ENCODE measurements around the gene CNKSR3. TPM values are rescaled to one million over a fixed set of nuclear protein-coding genes. Genes with fewer than 3 reads are reported as not detected.
A peak's percentile ranks its signal among the peaks of the same experiment; 100 is the strongest.

CNKSR3 gene
- total and polyA plus RNA-seq, 2 of the 8 experiments (the other 6 are each of a cell fraction or from before 2014, with no cell fraction given) = 1.2 to 6.2 TPM

DNA sequence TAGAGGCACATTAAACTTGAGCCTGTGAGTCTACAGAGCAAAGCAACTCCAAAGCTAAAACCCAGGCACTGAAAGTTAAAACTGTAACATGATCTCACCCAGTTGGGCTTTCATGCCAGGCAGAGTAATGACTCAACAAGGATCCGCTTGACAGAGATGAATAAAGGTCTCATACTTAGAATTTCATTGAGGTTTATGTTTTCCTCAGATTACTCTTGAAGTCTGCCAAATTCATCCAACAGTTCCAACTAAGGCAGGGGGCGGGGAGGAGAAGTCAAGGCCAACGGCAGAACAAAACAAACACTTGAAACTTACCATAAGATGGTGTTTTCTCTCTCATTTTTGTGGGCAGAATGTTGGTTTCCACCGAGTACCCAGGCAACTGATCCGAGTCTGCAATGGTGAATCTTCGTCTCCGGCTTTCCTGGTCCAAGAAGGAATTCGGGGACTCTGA lies 99.8 kb downstream of the CNKSR3 start:
- Histone ChIP-seq H2BK20ac (ENCODE audit: low read length) (no peak overlapping the region), H2AK5ac (ENCODE audit: low read depth, low read length) (no peak overlapping the region), H3K14ac (ENCODE audit: insufficient read length) (no peak overlapping the region), H3K4ac (replicated peaks; ENCODE audit: insufficient read length, low read depth, low read length) (no peak overlapping the region), H4K8ac (ENCODE audit: extremely low read depth, insufficient read depth, low read length) (no peak overlapping the region), H3K23ac (ENCODE audit: insufficient read length) (no peak overlapping the region), H3K23me2 (ENCODE audit: low read depth, low read length) (no peaks in the 10 kb centered on the region), H2BK12ac (ENCODE audit: low read depth, low read length) (no peak overlapping the region), H3K27me3 (replicated peaks in 1 of 4; ENCODE audit: control insufficient read depth in 3 of 4, extremely low read depth in 1 of 4, insufficient read depth in 3 of 4, low read length in 3 of 4) (no peaks in the 10 kb centered on the region), H3K9me3 (ENCODE audit: insufficient read depth in 2 of 2, low read depth in 1 of 2, low read length in 1 of 2) (no peaks in the 10 kb centered on the region), H2BK120ac (replicated peaks; ENCODE audit: low read depth, low read length) (no peak overlapping the region), H4K20me1 (replicated peaks in 1 of 2; ENCODE audit: control insufficient read depth in 1 of 2, insufficient read depth in 2 of 2, low read length in 2 of 2) (no peaks in the 10 kb centered on the region), H3K9ac (replicated peaks in 1 of 4; ENCODE audit: extremely low read depth in 1 of 4, low read depth in 3 of 4, low read length in 3 of 4) (no peak overlapping the region), H3K4me3 (ENCODE audit: extremely low read depth in 1 of 4, insufficient read depth in 2 of 4, low read depth in 3 of 4, low read length in 4 of 4) (no peak overlapping the region), H2AFZ (ENCODE audit: low read length) (no peak overlapping the region), H3K56ac (replicated peaks; ENCODE audit: insufficient read length, low read depth, low read length) (no peak overlapping the region), H3K36me3 (ENCODE audit: control insufficient read depth in 2 of 4, insufficient read depth in 4 of 4, low read length in 3 of 4) (peaks cover 0 to 5% (median 2%) of the 10 kb centered on the region in 4 experiments; a peak in 2 of 8 replicates), H3K79me2 (ENCODE audit: control insufficient read depth in 1 of 2, insufficient read depth in 2 of 2, low read length in 2 of 2) (no peaks in the 10 kb centered on the region), H3K4me1 (replicated peaks in 1 of 4; ENCODE audit: control insufficient read depth in 3 of 4, insufficient read depth in 4 of 4, low read length in 3 of 4) (peaks cover 0 to 3% (median 0%) of the 10 kb centered on the region in 4 experiments; a peak in 1 of 7 replicates), H3K79me1 (ENCODE audit: low read depth, low read length) (no peaks in the 10 kb centered on the region), H3K27ac (ENCODE audit: low read depth, low read length) (no peak overlapping the region), H4K5ac (ENCODE audit: insufficient read length, low read depth, low read length) (no peak overlapping the region), H2BK15ac (ENCODE audit: low read length) (no peak overlapping the region), H3K4me2 (ENCODE audit: insufficient read depth in 1 of 2, low read depth in 2 of 2, low read length in 2 of 2) (peak overlapping the region in 1 of 2 experiments; percentile 3; a peak in 1 of 4 replicates), H3K18ac (ENCODE audit: extremely low read depth, low read length) (no peak overlapping the region; the same call in 1 of the 2 replicates), H2BK5ac (ENCODE audit: low read depth, low read length) (no peak overlapping the region), H4K91ac (replicated peaks; ENCODE audit: insufficient read length, low read length) (no peak overlapping the region)
- DNase-seq (ENCODE audit: low read depth in 1 of 2, low spot score in 2 of 2) (no peak), FAIRE-seq (no peak)
- POLR2A ChIA-PET (ENCODE audit: partially characterized antibody) = no interaction called here
- WGBS, 2 experiments (ENCODE audit: extremely low coverage in 1 of 2, insufficient coverage in 1 of 2, insufficient read length in 1 of 2, insufficient replicate concordance in 2 of 2, low coverage in 1 of 2, low lambda C conversion rate in 2 of 2, missing lambda C conversion rate in 1 of 2) = 79% methylated on average over 8 of the region's 8 CpGs; no CpG with 5 or more reads in 1 of the 2 experiments
- TF ChIP-seq CHD1 (IDR thresholded peaks at IDR 0.05; ENCODE audit: low read depth, low read length) = no peak
- no peak for TF ChIP-seq SIX5 (IDR thresholded peaks at IDR 0.05; ENCODE audit: low read depth, low read length)
- TF ChIP-seq MAFK (IDR thresholded peaks at IDR 0.05; ENCODE audit: low read depth, low read length) = no peak
- TF ChIP-seq RBBP5 (IDR thresholded peaks at IDR 0.05; ENCODE audit: borderline replicate concordance, low read depth, low read length) = no peak
- no peak for TF ChIP-seq KDM4A (IDR thresholded peaks at IDR 0.05; ENCODE audit: low read depth, low read length, severe bottlenecking)
- TF ChIP-seq KDM5A (IDR thresholded peaks at IDR 0.05; ENCODE audit: low read length) = no peak
- TF ChIP-seq CBX8 (IDR thresholded peaks at IDR 0.05; ENCODE audit: borderline replicate concordance, low read depth, low read length) = no peak
- no peak for TF ChIP-seq NRF1 (IDR thresholded peaks at IDR 0.05; ENCODE audit: low read depth, low read length)
- no peak for TF ChIP-seq HDAC6 (IDR thresholded peaks at IDR 0.05; ENCODE audit: low read depth, low read length)
- TF ChIP-seq GABPA (IDR thresholded peaks at IDR 0.05; ENCODE audit: borderline replicate concordance, insufficient read depth, low read length) = no peak
- TF ChIP-seq YY1 (IDR thresholded peaks at IDR 0.05; ENCODE audit: low read depth, low read length) = no peak
- no peak for TF ChIP-seq JUND (IDR thresholded peaks at IDR 0.05; ENCODE audit: low read length)
- TF ChIP-seq FOSL1 (IDR thresholded peaks at IDR 0.05; ENCODE audit: insufficient read depth, low read depth, low read length) = no peak
- no peak for TF ChIP-seq SP1 (IDR thresholded peaks at IDR 0.05; ENCODE audit: low read depth, low read length)
- no peak for TF ChIP-seq ATF3 (IDR thresholded peaks at IDR 0.05; ENCODE audit: insufficient read depth, low read depth, low read length)
- CTCF ChIA-PET (ENCODE audit: partially characterized antibody) = no interaction called here
